MCF 10A (cell line): ENCODE results near the gene HLCS. TPM values are rescaled to one million over a fixed set of nuclear protein-coding genes. Genes with fewer than 3 reads are reported as not detected.

Source experiments
- BruUV-seq: library from RNA; stranded (reverse); fragments of 400-500 nt; replicated peaks from 2 replicates; lab custom pipeline; 2021; lab: Mats Ljungman, UMichigan
- CTCF ChIA-PET: fragments of 300-600 bp; sonication (Branson Sonifier 250); formaldehyde crosslinking; extraction: SDS; loops from one replicate; lab custom pipeline; 2021; ENCODE audit warnings: antibody characterized with exemption, inconsistent platforms; lab: Yijun Ruan, JAX
- POLR2A ChIA-PET: fragments of 300-600, 350-650 bp; sonication (Branson Sonifier 250); formaldehyde crosslinking; extraction: SDS; loops from one replicate; lab custom pipeline; 2020; ENCODE audit warnings: antibody characterized with exemption, inconsistent platforms; lab: Yijun Ruan, JAX
- DNase-seq: peaks from one replicate; pipeline ENCODE4 v3.0.0-alpha.2; 2018; ENCODE audit not compliant: unreplicated experiment
- H3K27ac Mint-ChIP-seq: one replicate; pipeline ENCODE4 v1.8.0; 2022; ENCODE audit warnings: mild to moderate bottlenecking, low read depth, mixed read lengths; ENCODE audit not compliant: unreplicated experiment
- H3K27me3 Mint-ChIP-seq: one replicate; pipeline ENCODE4 v1.8.0; 2022; ENCODE audit warnings: mixed read lengths; ENCODE audit not compliant: insufficient read depth, unreplicated experiment
- H3K36me3 Mint-ChIP-seq: one replicate; pipeline ENCODE4 v1.8.0; 2022; ENCODE audit warnings: mild to moderate bottlenecking, moderate library complexity, mixed read lengths; ENCODE audit not compliant: insufficient read depth, unreplicated experiment
- H3K4me1 Mint-ChIP-seq: one replicate; pipeline ENCODE4 v1.8.0; 2022; ENCODE audit warnings: mixed read lengths; ENCODE audit not compliant: insufficient read depth, unreplicated experiment
- H3K4me3 Mint-ChIP-seq: one replicate; pipeline ENCODE4 v1.8.0; 2022; ENCODE audit warnings: mild to moderate bottlenecking, moderate library complexity, mixed read lengths; ENCODE audit not compliant: unreplicated experiment
- H3K9me3 Mint-ChIP-seq: one replicate; pipeline ENCODE4 v1.8.0; 2022; ENCODE audit warnings: mixed read lengths; ENCODE audit not compliant: unreplicated experiment
- intact Hi-C: fragments of 100-400 bp; cut with micrococcal nuclease; formaldehyde crosslinking; loops from 2 replicates; pipeline ENCODE4 v1.14.1; 2022
- total RNA-seq: library from RNA; stranded (reverse); gene quantifications from 2 replicates; pipeline ENCODE4 v1.2.3, GENCODE V29; 2022
- TF ChIP-seq, protein P1 (sequence below): fragments of 200-600 bp; IDR thresholded peaks from one replicate; pipeline ENCODE4 v1.8.0; 2022; ENCODE audit warnings: antibody characterized with exemption, mild to moderate bottlenecking; ENCODE audit not compliant: unreplicated experiment

The HLCS gene
- total RNA-seq, 1 experiment from 2014 or later: 46.1 TPM

DNA sequence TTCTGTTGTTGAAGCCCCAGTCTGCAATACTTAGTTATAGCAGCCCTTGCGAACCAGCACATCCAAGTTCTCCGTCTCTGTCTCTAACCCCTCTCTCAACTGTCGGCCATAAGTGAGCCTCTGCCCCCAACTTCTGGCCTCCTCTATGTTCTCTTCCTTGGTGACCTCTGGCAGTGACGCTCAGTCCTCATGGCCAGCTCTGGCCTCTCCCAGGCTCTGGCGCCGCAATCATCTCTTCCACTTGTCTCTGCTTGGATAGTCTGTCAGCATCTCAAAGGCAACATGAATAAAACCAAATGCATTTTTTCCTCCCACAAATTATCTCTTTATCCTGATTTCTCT, 8.4 kb upstream of the HLCS start:
- no TSS peak for BruUV-seq

GRCh38 chr21:36973986-36974850, 7.7 kb upstream of the HLCS start:
- Mint-ChIP-seq H3K36me3 (no peaks in the 10 kb centered on the region), H3K9me3 (no peaks in the 10 kb centered on the region)

More for the DNA sequence above, 8.4 kb upstream of the HLCS start:
- Mint-ChIP-seq H3K27me3 (no peaks in the 10 kb centered on the region), H3K9me3 (no peaks in the 10 kb centered on the region), H3K4me1 (peaks cover 8% of the 10 kb centered on the region), H3K27ac (no peak overlapping the region), H3K4me3 (no peak overlapping the region), H3K36me3 (no peaks in the 10 kb centered on the region)
- no peak for DNase-seq
- TF ChIP-seq, protein P1, sequence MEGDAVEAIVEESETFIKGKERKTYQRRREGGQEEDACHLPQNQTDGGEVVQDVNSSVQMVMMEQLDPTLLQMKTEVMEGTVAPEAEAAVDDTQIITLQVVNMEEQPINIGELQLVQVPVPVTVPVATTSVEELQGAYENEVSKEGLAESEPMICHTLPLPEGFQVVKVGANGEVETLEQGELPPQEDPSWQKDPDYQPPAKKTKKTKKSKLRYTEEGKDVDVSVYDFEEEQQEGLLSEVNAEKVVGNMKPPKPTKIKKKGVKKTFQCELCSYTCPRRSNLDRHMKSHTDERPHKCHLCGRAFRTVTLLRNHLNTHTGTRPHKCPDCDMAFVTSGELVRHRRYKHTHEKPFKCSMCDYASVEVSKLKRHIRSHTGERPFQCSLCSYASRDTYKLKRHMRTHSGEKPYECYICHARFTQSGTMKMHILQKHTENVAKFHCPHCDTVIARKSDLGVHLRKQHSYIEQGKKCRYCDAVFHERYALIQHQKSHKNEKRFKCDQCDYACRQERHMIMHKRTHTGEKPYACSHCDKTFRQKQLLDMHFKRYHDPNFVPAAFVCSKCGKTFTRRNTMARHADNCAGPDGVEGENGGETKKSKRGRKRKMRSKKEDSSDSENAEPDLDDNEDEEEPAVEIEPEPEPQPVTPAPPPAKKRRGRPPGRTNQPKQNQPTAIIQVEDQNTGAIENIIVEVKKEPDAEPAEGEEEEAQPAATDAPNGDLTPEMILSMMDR: no peak
- ChIA-PET CTCF (interaction anchor here (0.6 to 1.2 kb wide), 2 partner anchors 17 to 33 kb away, joined by 3 to 4 read pairs; no protein-coding TSS in a partner anchor), POLR2A (interaction anchor here (0.6 kb wide), 1 partner anchor 19 kb away, joined by 3 read pairs; no protein-coding TSS in a partner anchor)
- intact Hi-C loops: no loop called here

GRCh38 chr21:36968976-36969375, 2.5 kb upstream of the HLCS start:
- CTCF ChIA-PET: interaction anchor here (0.6 to 1.6 kb wide), 4 partner anchors 10 to 56 kb away, joined by 3 to 6 read pairs (median 4); no protein-coding TSS in a partner anchor
- Mint-ChIP-seq H3K9me3 (no peaks in the 10 kb centered on the region), H3K27me3 (no peaks in the 10 kb centered on the region), H3K4me3 (no peak overlapping the region), H3K4me1 (peaks cover 12% of the 10 kb centered on the region), H3K36me3 (no peaks in the 10 kb centered on the region), H3K27ac (no peak overlapping the region)
- TF ChIP-seq, protein P1: no peak
- intact Hi-C loops: no loop called here
- DNase-seq: no peak
- POLR2A ChIA-PET: no interaction called here
- BruUV-seq: no TSS peak

More at GRCh38 chr21:36973986-36974850, 7.7 kb upstream of the HLCS start:
- Mint-ChIP-seq H3K4me3 (no peak overlapping the region), H3K4me1 (peaks cover 8% of the 10 kb centered on the region), H3K27me3 (no peaks in the 10 kb centered on the region), H3K27ac (no peak overlapping the region)
- POLR2A ChIA-PET: no interaction called here
- CTCF ChIA-PET: interaction anchor here (0.6 to 0.7 kb wide), 2 partner anchors 27 to 126 kb away, joined by 3 to 4 read pairs; no protein-coding TSS in a partner anchor
- TF ChIP-seq, protein P1: no peak
- no peak for DNase-seq
- intact Hi-C loops: no loop called here
- BruUV-seq: no TSS peak

- Mint-ChIP-seq H3K4me3 (no peak overlapping the region), H3K9me3 (no peaks in the 10 kb centered on the region), H3K36me3 (no peaks in the 10 kb centered on the region), H3K4me1 (peaks cover 12% of the 10 kb centered on the region), H3K27ac (no peak overlapping the region), H3K27me3 (no peaks in the 10 kb centered on the region)
- intact Hi-C loops: no loop called here
- no peak for DNase-seq
- POLR2A ChIA-PET: no interaction called here
- BruUV-seq: no TSS peak
- CTCF ChIA-PET: interaction anchor here (1.0 to 1.6 kb wide), 3 partner anchors 11 to 22 kb away, joined by 3 to 6 read pairs (median 4); no protein-coding TSS in a partner anchor
- TF ChIP-seq, protein P1: no peak
Measured at GRCh38 chr21:36968414-36968813, 1.9 kb upstream of the HLCS start.
